ENCODE results near the gene RRP1.

The RRP1 gene

DNA sequence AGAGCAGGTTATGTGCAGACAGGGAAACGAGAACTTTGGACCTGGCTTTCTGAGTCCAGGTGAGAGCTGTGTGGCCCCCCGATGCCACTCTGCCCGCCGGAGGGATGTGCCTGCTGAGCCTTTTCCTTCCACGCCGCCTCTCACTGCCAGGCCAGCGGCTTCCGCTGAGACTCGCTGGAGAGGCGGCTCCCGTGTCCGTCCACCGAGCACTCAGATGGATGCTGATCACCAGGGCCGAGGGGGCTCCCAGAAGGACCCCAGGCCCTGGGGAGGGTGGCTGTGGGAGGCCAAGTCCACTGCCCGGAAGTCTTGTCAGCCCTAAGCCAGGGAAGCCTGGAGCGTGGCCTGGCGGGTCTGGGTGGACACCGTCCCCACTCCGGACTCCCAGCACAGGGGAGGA lies 29.7 kb upstream of the RRP1 start:
- Histone ChIP-seq H3K79me2 (ENCODE audit: insufficient read depth, low read length) (no peaks in the 10 kb centered on the region), H3K36me3 (ENCODE audit: insufficient read depth, low read length) (peaks cover 20% of the 10 kb centered on the region), H3K4me2 (ENCODE audit: low read length) (no peak overlapping the region), H3K27me3 (ENCODE audit: insufficient read depth, low read length) (no peaks in the 10 kb centered on the region), H3F3A (ENCODE audit: insufficient read depth, low read length) (no peaks in the 10 kb centered on the region), H3K9me3 (ENCODE audit: low read length) (no peaks in the 10 kb centered on the region), H3K9ac (ENCODE audit: low read length) (no peak overlapping the region), H3K27ac (ENCODE audit: low read depth, low read length, poor library complexity, severe bottlenecking) (no peak overlapping the region), H3K9me2 (ENCODE audit: low read depth, low read length) (no peaks in the 10 kb centered on the region), H3K4me3 (ENCODE audit: low read depth, low read length, poor library complexity, severe bottlenecking) (no peak overlapping the region), H4K20me1 (ENCODE audit: insufficient read depth, low read length) (no peaks in the 10 kb centered on the region), H2AFZ (ENCODE audit: low read length) (no peak overlapping the region), H3K4me1 (ENCODE audit: insufficient read depth, low read length, severe bottlenecking) (no peaks in the 10 kb centered on the region)
- TF ChIP-seq, protein P1, sequence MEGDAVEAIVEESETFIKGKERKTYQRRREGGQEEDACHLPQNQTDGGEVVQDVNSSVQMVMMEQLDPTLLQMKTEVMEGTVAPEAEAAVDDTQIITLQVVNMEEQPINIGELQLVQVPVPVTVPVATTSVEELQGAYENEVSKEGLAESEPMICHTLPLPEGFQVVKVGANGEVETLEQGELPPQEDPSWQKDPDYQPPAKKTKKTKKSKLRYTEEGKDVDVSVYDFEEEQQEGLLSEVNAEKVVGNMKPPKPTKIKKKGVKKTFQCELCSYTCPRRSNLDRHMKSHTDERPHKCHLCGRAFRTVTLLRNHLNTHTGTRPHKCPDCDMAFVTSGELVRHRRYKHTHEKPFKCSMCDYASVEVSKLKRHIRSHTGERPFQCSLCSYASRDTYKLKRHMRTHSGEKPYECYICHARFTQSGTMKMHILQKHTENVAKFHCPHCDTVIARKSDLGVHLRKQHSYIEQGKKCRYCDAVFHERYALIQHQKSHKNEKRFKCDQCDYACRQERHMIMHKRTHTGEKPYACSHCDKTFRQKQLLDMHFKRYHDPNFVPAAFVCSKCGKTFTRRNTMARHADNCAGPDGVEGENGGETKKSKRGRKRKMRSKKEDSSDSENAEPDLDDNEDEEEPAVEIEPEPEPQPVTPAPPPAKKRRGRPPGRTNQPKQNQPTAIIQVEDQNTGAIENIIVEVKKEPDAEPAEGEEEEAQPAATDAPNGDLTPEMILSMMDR (IDR thresholded peaks at IDR 0.05; ENCODE audit: low read length) = no peak
- TF ChIP-seq EZH2 (IDR thresholded peaks at IDR 0.05; ENCODE audit: borderline replicate concordance, low read length) = no peak

DNA sequence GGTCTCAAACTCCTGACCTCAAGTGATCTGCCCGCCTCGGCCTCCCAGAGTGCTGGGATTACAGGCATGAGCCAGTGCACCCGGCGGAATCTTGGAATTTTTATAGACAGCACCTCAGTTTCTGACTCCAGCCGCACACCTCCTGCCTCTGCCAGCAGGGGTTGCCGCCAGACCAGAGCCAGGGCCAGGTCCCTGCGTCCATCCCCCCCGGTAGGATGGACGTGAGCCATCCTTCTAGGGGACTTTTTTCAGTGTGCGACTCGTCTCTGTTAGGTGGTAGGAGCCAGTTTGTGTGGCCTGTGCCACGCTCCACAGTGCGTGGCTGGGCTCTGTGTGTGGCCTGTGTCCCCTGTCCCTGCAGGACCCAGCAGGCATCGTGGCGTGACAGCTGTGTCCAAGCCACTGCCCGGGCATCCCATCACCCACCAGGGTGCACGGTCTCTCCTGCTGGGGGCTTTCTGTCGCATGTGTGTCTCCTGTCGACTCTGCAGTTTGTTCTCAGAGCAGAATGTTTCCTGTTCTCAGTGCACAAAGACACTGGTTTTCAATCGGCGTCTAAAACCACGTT lies 28.9 kb upstream of the RRP1 start:
- no peak for TF ChIP-seq EZH2 (IDR thresholded peaks at IDR 0.05; ENCODE audit: borderline replicate concordance, low read length)
- TF ChIP-seq, protein P1 (IDR thresholded peaks at IDR 0.05; ENCODE audit: low read length) = no peak
- Histone ChIP-seq H3F3A (ENCODE audit: insufficient read depth, low read length) (no peaks in the 10 kb centered on the region), H3K9me2 (ENCODE audit: low read depth, low read length) (no peaks in the 10 kb centered on the region), H3K27ac (ENCODE audit: low read depth, low read length, poor library complexity, severe bottlenecking) (no peak overlapping the region), H4K20me1 (ENCODE audit: insufficient read depth, low read length) (no peaks in the 10 kb centered on the region), H3K4me1 (ENCODE audit: insufficient read depth, low read length, severe bottlenecking) (no peaks in the 10 kb centered on the region), H3K4me2 (ENCODE audit: low read length) (no peak overlapping the region), H3K9ac (ENCODE audit: low read length) (no peak overlapping the region), H3K36me3 (ENCODE audit: insufficient read depth, low read length) (peaks cover 13% of the 10 kb centered on the region), H2AFZ (ENCODE audit: low read length) (no peak overlapping the region), H3K27me3 (ENCODE audit: insufficient read depth, low read length) (no peaks in the 10 kb centered on the region), H3K4me3 (ENCODE audit: low read depth, low read length, poor library complexity, severe bottlenecking) (no peak overlapping the region), H3K9me3 (ENCODE audit: low read length) (no peaks in the 10 kb centered on the region), H3K79me2 (ENCODE audit: insufficient read depth, low read length) (no peaks in the 10 kb centered on the region)

DNA sequence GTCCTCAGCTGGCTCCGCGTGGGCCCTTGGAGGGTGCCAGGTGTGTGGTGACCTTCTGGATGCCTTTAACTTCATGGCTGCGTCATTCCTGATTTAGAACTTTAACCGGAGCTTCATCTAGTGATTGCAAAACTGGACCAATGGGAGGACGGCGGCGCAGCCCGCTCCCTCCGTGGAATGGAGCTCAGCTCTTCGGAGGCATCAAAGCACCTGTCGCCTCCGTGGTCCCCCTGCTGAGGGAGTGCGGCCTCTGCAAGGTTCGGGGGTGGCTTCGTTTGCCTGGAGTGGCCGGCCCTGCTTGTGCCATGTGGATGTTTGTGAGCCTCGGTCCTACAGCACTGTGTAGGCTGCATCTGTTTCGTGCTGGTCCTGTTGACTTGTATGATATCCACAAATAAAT lies 27.5 kb upstream of the RRP1 start:
- Histone ChIP-seq H3K79me2 (ENCODE audit: insufficient read depth, low read length) (no peaks in the 10 kb centered on the region), H3K36me3 (ENCODE audit: insufficient read depth, low read length) (peaks cover 8% of the 10 kb centered on the region; the same call in 1 of the 2 replicates), H3K4me1 (ENCODE audit: insufficient read depth, low read length, severe bottlenecking) (no peaks in the 10 kb centered on the region), H3K27me3 (ENCODE audit: insufficient read depth, low read length) (no peaks in the 10 kb centered on the region), H3K9me2 (ENCODE audit: low read depth, low read length) (no peaks in the 10 kb centered on the region), H3K4me3 (ENCODE audit: low read depth, low read length, poor library complexity, severe bottlenecking) (no peak overlapping the region), H3K4me2 (ENCODE audit: low read length) (no peak overlapping the region), H3K9me3 (ENCODE audit: low read length) (no peaks in the 10 kb centered on the region), H3K9ac (ENCODE audit: low read length) (no peak overlapping the region), H2AFZ (ENCODE audit: low read length) (no peak overlapping the region), H3F3A (ENCODE audit: insufficient read depth, low read length) (no peaks in the 10 kb centered on the region), H3K27ac (ENCODE audit: low read depth, low read length, poor library complexity, severe bottlenecking) (no peak overlapping the region), H4K20me1 (ENCODE audit: insufficient read depth, low read length) (no peaks in the 10 kb centered on the region)
- TF ChIP-seq, protein P1 (IDR thresholded peaks at IDR 0.05; ENCODE audit: low read length) = no peak
- no peak for TF ChIP-seq EZH2 (IDR thresholded peaks at IDR 0.05; ENCODE audit: borderline replicate concordance, low read length)

Data from OCI-LY1 (cell line).